Fibroblast of skin of scalp (primary cell): ENCODE measurements around the gene ICAM3. TPM values are rescaled to one million over a fixed set of nuclear protein-coding genes. Genes with fewer than 3 reads are reported as not detected.
"Not testable (repeated sequence)": the region's sequence is repeated elsewhere in the genome, so short reads cannot be mapped to it uniquely, and the experiment has no call there.

Experiments used
- DNase-seq: peaks from one replicate; pipeline ENCODE4 v3.0.0-alpha.2; 2013
- polyA plus RNA-seq, 2 experiments: library from polyadenylated mRNA; unstranded; fragments of 120-200 nt; gene quantifications; one replicate each; pipeline ENCODE4 v1.2.1, GENCODE V29; 2013; ENCODE audit not compliant: insufficient read length in 2 of 2

The ICAM3 gene
- polyA plus RNA-seq (2013, experiment 1 of 2; ENCODE audit: insufficient read length): 10.0 TPM
- 8.8 TPM for polyA plus RNA-seq (2013, experiment 2 of 2; ENCODE audit: insufficient read length)

DNA sequence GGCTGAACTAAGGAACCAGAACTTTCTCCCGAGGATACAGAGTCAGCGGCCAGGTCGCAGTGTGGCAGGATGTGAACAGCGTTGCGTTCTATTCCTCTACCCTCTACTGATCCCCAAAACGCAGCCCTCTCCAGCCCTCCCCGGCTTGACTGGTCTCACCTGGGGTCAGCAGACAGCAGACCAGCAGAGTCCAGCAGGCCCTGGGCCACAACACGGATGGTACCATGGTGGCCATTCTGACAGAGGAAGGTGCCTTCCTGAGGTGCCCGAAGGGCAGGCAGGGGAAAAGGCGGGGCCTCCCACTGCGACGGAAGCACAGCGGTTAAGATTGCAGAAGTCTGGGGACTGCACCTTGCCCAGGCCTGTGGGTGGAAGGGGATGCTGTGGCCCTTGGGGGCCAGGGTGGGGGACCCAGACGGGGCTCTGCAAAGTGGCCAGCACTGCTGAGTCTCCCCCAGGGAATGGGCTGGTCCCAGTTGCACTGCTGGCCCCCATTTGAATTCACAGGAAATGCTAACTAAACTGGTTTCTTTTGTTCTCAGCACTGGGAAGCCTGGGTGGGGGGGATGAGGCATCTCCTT lies at the start of gene ICAM3:
Gene ICAM3, minus strand, starts transcription at position 245 of the 581 bp plus-strand sequence. Its CDS starts 10 bp downstream, at position 235.
- no peak for DNase-seq

DNA sequence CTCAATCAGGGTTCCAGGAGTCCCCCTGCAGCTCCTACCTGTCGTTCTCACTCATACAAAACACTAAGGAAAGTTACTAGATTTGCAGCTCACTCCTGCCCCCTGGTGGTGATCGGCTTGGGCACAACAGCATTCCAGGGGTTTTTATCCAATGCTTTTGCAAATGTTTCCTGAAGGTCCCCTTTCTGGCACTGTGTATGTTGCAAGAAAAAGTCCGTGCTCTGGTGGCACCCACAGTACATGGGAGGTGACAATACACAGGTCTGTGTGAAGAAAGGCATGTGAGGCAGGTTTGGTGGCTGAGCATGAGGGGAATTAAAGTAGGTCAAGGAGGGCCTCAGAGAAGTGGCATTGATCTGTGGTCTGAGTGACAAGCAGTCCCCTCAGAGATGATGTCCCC lies 49.5 kb upstream of the ICAM3 start:
- peak; percentile 75 for DNase-seq

GRCh38 chr19:10384580-10384979 lies 45.2 kb upstream of the ICAM3 start:
- no peak for DNase-seq

GRCh38 chr19:10383223-10383499 lies 43.7 kb upstream of the ICAM3 start:
- DNase-seq: not testable (repeated sequence)

DNA sequence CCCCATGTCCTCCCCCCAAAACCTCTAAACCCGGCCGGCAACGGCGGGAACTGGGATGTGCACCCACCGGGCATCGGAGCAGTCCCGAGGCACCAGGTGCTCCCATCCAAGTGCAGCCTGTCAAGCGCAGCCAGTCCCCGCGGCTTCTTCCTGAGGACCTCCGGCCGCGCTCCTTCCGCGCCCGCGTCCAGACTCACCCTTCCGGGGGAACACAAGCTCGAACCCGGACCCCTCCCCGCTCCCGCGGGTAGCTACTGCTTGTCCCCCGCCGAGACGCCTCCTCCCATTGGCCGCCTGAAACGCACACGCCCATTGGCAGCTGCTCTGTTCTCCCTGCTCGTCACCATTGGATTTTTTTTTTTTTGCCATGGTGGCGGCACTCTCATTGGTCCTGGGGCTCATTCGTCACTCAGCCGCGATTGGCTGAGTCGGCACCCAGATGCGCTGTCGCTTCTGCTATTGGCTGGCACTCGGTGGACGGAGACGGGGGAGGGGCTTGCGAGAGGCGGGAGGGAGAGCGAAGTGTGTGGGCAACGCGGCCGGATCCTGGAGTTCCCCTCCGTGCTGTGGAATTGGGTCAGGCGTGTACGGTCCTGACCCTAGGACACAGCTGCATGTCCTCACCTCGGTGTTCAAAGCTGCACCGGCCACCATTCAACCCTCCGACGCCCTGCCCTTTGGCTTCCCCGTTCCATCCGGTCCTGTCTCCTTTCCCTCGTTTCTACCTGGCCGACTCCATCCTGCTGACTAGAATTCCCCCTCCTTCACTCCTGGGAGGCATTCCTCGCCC lies 41.1 kb upstream of the ICAM3 start, which contains the start of gene TYK2:
Gene TYK2, minus strand, starts transcription at position 260 of the 790 bp plus-strand sequence. CDS start 2,166 bp downstream, outside the sequence.
- peak; percentile 99 for DNase-seq

- no peak for DNase-seq
Observed at GRCh38 chr19:10379880-10380312, 40.5 kb upstream of the ICAM3 start.

DNA sequence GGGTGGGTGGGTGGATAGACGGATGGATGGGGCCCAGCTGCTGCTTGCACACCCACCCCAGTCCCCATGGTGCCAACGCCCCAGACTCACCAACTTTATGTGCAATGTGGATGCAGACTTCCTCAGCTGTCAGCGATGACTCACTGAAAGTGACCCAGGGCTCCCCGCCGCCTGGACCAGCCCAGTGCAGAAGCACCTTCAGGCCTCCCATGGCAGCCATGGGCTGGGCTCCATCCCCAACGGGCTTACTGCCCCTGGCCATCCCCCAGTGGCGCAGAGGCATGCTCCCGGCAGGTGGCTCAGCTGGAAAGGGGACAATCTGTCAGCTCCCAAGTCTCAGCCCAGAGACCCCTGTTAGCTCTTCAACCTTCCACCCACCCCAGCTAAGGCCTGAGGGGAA lies 38.7 kb upstream of the ICAM3 start:
- DNase-seq: no peak

- not testable (repeated sequence) for DNase-seq
Observed at GRCh38 chr19:10377140-10377640, 37.8 kb upstream of the ICAM3 start.

DNA sequence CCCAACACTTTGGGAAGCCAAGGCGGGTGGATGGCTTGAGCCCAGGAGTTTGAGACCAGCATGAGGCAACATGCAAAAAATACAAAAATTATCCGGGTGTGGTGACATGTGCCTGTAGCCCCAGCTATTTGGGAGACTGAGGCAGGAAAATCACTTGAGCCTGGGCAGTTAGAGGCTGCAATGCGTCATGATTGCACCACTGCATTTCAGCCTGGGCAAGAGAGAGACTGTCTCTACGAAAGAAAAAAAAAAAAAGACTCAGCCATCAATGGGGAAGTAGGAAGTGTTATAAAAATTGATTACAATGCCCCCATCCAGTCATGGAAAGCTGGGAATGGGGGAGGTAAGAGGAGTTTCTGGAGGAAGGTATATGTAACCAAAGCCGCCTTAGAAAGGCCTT lies 35.5 kb upstream of the ICAM3 start:
- no peak for DNase-seq

GRCh38 chr19:10372690-10373089 lies 33.3 kb upstream of the ICAM3 start:
- DNase-seq: no peak

GRCh38 chr19:10368101-10368803 lies 28.8 kb upstream of the ICAM3 start:
- DNase-seq: no peak

DNA sequence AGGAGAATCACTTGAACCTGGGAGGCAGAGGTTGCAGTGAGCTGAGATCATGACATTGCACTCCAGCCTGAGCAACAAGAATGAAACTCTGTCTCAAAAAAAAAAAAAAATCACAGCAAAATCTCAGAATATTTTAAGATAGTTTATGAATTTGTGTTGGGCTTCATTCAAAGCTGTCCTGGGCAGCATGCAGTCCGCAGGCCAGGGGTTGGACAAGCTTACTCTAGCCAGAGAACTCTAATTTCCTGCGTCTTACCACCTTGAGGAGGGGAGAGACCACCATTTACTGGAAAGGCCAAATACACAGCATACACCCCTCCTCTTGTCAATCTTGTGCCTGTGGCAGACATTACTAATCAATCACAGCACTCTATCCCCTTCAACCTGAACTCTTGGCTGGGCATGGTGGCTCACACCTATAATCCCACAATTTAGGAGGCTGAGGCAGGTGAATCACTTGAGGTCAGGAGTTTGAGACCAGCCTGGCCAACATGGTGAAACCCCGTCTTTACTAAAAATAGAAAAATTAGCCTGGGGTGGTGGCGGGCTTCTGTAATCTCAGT lies 27.6 kb upstream of the ICAM3 start:
- DNase-seq: not testable (repeated sequence)

DNA sequence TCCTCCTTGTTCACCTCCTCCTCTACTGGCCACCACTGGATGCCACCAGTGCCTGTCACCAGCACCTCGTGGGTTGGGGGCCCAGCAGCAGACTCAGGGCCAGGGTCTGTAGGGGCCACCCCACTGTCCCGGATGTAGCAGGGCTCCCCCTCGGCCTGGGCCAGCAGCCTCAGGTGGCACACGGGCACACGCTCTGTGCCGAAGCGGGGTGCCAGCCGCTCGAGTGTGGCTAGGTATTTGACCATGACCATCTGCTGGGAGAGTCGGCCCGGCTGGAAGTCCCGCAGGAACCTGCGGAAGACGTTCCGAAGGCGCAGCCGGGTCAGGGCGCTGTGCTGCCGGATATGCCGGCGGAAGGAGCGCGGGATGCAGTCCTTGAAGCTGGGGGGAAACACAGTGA lies 26.1 kb upstream of the ICAM3 start:
- no peak for DNase-seq

DNA sequence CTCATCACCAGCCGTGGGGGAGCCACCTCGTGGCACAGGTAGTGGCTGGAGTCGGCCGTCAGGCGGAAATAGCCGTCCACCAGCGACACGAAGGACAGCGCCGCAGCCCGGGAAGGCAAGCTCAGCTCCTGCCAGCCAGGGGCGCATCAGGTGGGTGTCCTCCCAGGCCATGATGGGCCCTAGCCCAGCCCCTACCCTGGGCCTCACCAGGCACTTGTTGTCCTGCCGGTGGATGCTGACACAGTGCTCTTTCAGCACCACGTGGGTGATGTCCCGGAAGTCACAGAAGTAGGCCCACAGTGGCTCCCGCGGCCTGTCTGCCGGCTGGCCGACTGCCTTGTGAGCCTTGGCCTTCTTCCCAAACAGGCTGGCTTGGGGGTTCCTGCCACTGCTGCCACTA lies 25.2 kb upstream of the ICAM3 start:
- no peak for DNase-seq

DNA sequence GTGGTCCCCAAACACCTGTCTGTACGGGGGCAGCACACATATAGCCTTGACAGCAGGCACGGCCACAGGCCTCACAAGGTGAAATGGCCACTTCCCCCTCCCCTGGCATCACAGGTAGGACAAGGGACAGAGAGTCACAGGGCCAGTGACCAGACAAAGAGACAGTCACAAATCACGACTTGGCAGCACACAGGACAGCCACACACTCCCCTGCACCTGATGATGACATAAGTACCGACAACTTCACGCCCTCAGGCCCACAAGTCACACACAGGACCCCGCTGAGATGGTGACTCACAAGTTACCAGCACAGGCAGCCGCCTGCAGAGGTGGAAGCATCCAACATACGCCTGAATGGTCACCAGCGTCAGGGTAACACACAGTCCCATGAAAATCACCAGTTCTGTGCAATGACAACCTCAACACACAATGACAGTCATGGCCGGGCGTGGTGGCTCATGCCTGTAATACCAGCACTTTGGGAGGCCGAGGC lies 24.4 kb upstream of the ICAM3 start:
- no peak for DNase-seq

DNA sequence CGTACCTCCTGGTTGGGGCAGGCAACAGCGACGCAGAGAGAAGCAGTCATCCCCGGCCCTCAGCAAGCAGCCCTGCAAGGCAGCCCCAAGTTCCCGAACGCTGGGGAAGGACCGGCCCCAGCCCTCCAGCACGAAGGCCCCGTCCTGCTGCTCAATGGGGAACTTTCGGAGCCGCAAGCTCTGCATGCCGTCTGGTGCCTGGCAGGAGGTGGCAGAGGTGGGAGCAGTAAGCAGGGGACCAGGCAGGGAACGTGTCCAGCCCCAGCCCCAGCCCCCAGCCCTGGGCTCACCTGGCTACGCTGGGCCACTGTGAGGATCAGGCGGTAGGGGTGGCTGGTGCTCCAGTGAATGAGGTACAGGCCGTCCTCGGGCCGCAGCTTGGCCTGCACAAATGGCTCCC lies 22.8 kb upstream of the ICAM3 start:
- DNase-seq: no peak

DNA sequence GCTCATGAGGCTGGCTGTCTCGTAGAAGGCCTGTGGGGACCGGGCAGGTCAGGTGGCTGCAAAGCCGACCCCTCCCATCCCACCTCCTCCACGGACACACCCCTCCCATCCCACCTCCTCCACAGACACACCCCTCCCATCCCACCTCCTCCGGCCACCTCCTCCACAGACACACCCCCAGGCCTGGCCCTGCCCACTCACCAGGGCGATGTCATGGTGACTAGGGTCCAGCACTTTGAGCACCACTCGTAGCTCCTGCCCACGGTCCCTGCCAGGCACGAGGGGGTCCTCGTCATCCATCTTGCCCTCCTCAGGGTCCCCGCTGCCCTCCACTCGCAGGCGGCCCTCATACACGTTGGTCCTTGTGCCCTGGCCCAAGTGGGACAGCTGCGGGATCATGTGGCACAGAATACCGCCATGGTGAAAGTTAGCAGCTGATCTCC lies 22.2 kb upstream of the ICAM3 start:
- no peak for DNase-seq

- no peak for DNase-seq
Observed at GRCh38 chr19:10356431-10356830, 17.0 kb upstream of the ICAM3 start.

DNA sequence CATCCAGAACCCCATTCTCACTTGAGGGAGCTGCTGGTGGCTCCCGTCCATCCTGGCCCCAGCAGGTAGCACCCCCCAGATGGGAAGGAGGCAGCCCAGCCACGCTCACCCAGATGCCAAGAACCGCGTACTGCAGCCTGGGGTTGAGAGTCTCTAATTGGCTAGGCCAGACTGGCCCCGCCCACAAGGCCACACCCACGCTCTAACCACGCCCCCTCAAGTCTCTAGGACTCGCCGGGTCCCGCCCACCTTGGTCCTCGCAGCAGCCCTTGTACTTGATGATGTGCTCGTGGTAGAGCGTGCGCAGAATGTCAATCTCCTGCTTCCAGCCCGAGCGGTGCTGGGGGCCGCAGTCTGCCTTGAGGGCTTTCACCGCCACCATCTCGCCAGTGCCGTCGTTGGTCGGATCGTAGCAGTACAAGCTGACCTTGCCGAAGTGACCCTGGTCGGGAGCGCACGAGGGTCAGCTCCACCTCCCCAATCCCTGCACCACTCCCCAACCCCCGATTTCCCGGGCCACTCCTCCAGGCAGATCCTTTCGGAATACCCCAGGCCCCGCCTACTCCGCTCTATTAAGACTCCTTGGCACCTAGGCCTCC lies 14.5 kb upstream of the ICAM3 start:
- DNase-seq: peak; percentile 26

GRCh38 chr19:10352764-10353671 lies 13.6 kb upstream of the ICAM3 start:
- DNase-seq: no peak

GRCh38 chr19:10346509-10346908 lies 7.1 kb upstream of the ICAM3 start:
- no peak for DNase-seq
